Aorta (tissue), 5 donors: ENCODE data around the gene TRABD2B. TPM values are rescaled to one million over a fixed set of nuclear protein-coding genes. Genes with fewer than 3 reads are reported as not detected.

ENCODE experiments used
- ATAC-seq: fragments of 200-7000 bp; cut with Tn5 transposase; one replicate; pipeline ENCODE4 v1.9.1; 2022; ENCODE audit warnings: moderate library complexity; ENCODE audit not compliant: low FRiP score
- DNase-seq, 2 donors: peaks; one replicate each; pipeline ENCODE4 v3.0.0-alpha.2; 2020
- H3K27ac ChIP-seq, 2 donors: one replicate each; pipeline ENCODE4 v1.5.1; 2013; ENCODE audit warnings: low read length in 2 of 2, mild to moderate bottlenecking in 2 of 2, moderate library complexity in 2 of 2, control low read depth in 1 of 2, inconsistent platforms in 1 of 2, low read depth in 1 of 2
- H3K27me3 ChIP-seq, 2 donors: one replicate each; pipeline ENCODE4 v1.6.1; 2013; ENCODE audit warnings: control low read depth in 1 of 2, low read length in 1 of 2, mild to moderate bottlenecking in 1 of 2, moderate library complexity in 1 of 2; ENCODE audit not compliant: insufficient read depth in 2 of 2, control insufficient read depth in 1 of 2
- H3K36me3 ChIP-seq, 2 donors: one replicate each; pipeline ENCODE4 v1.6.1; 2013; ENCODE audit warnings: control low read depth in 1 of 2, low read length in 1 of 2, mild to moderate bottlenecking in 1 of 2; ENCODE audit not compliant: insufficient read depth in 2 of 2, control insufficient read depth in 1 of 2
- H3K4me1 ChIP-seq, 2 donors: one replicate each; pipeline ENCODE4 v1.6.1; 2013; ENCODE audit warnings: low read length in 2 of 2, control low read depth in 1 of 2, mild to moderate bottlenecking in 1 of 2, moderate library complexity in 1 of 2; ENCODE audit not compliant: insufficient read depth in 2 of 2, control insufficient read depth in 1 of 2
- H3K4me3 ChIP-seq, 2 donors: one replicate each; pipeline ENCODE4 v1.5.1; 2013; ENCODE audit warnings: low read length in 2 of 2, control low read depth in 1 of 2, mild to moderate bottlenecking in 1 of 2
- H3K9me3 ChIP-seq: one replicate; pipeline ENCODE4 v1.6.1; 2013; ENCODE audit warnings: mild to moderate bottlenecking, low read length; ENCODE audit not compliant: control insufficient read depth
- WGBS, 2 donors: extraction: QIAGEN DNeasy Blood & Tissue Kit; methylation state at CpG; one replicate each; pipeline ENCODE4 v1.1.7; 2013; 5-methylcytosine and 5-hydroxymethylcytosine counted together
- intact Hi-C, 2 donors: fragments of 100-400 bp; cut with DNase I; formaldehyde crosslinking; loops; one replicate each; pipeline versions ENCODE4 v1.14.2 to v1.15.0; 2022
- polyA plus RNA-seq, 2 donors: library from polyadenylated mRNA; stranded (reverse); fragments of 200-250 nt; gene quantifications; one replicate each; pipeline ENCODE4 v1.2.3, GENCODE V29; 2013
- total RNA-seq, 2 donors: library from RNA; stranded (reverse); fragmentation: NEBNext Ultra II Directional; extraction: Animal tissue kit (Norgen Biotek cat#: 25700); gene quantifications; one replicate each; pipeline ENCODE4 v1.2.1, GENCODE V29; 2021
- donor health status: healthy with polysubstance abuse.
- donor health status: Bipolar disorder and iron deficiency.
- donor health status: DM: no; HTN: no; CAD: no.
- donor health status: DM: no; HTN: no; CAD: no.
- donor health status: DM: yes; HTN: yes; CAD: no.

Gene TRABD2B
- total and polyA plus RNA-seq, 4 donors = 6.0 to 13.3 (median 8.5) TPM

- Histone ChIP-seq H3K4me3 (no peak overlapping the region), H3K9me3 (no peaks in the 10 kb centered on the region), H3K27ac (no peak overlapping the region), H3K36me3 (no peaks in the 10 kb centered on the region), H3K4me1 (no peaks in the 10 kb centered on the region), H3K27me3 (no peaks in the 10 kb centered on the region)
- WGBS, 2 donors = 76 to 77% methylated on average over 13 of the region's 13 CpGs
- intact Hi-C loops = no loop called here
- no peak for ATAC-seq
- peak in 1 of 2 donors; percentile 62 for DNase-seq
Observed at GRCh38 chr1:47724432-47724999, 272.7 kb downstream of the TRABD2B start.

DNA sequence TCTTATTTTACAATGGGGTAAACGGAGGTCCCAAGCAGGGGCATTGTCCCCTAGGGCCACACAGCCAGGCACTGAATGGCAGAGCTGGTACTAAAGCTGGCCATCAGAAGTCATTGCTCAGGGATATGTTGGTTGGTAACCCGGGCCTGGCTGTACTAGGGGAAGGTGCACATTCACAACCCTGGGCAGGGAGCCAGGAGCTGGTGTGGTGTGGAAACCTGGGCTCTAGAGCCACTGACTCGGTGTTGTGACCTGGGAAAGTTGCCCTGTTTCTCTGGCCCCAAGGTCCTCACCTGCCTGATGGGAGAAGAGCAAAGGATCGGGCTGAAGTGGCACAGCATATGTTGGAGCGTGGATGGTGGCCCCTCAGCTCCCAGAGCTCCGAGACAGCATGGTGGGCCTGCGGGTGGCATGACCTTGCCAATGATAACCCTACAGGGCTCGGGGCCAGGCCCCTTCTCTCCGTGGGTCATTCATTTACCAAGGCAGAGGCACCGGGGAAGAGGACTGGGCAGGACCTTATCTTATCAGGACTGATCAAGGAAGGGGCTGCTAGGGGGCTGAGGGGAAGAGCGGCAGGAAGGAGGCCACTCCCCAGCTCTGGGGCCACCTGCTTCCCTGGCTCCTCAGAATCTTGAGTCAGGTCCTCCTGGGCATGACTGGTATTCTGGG lies 274.1 kb downstream of the TRABD2B start:
- peak in 1 of 2 donors; percentile 67 for DNase-seq
- H3K27me3 ChIP-seq = no peaks in the 10 kb centered on the region
- no peaks in the 10 kb centered on the region for H3K9me3 ChIP-seq
- H3K4me3 ChIP-seq = no peak overlapping the region
- WGBS, 2 donors = 93 to 94% methylated on average over 11 of the region's 11 CpGs
- no peak overlapping the region for H3K27ac ChIP-seq
- intact Hi-C loops = no loop called here
- no peak for ATAC-seq
- no peaks in the 10 kb centered on the region for H3K4me1 ChIP-seq
- H3K36me3 ChIP-seq = no peaks in the 10 kb centered on the region

GRCh38 chr1:47722101-47722500 lies 275.1 kb downstream of the TRABD2B start:
- Histone ChIP-seq H3K9me3 (no peaks in the 10 kb centered on the region), H3K4me3 (no peak overlapping the region), H3K27me3 (no peaks in the 10 kb centered on the region), H3K4me1 (no peaks in the 10 kb centered on the region), H3K36me3 (no peaks in the 10 kb centered on the region), H3K27ac (no peak overlapping the region)
- peak in 1 of 2 donors; percentile 44 for DNase-seq
- 94 to 97% methylated on average over 8 of the region's 8 CpGs for WGBS, 2 donors
- intact Hi-C loops = no loop called here
- no peak for ATAC-seq

GRCh38 chr1:47720111-47720510 lies 277.1 kb downstream of the TRABD2B start:
- no peaks in the 10 kb centered on the region for H3K36me3 ChIP-seq
- WGBS, 2 donors = 90 to 96% methylated on average over 4 of the region's 4 CpGs
- H3K4me3 ChIP-seq = no peak overlapping the region
- H3K4me1 ChIP-seq = no peaks in the 10 kb centered on the region
- H3K27ac ChIP-seq = no peak overlapping the region
- H3K9me3 ChIP-seq = no peaks in the 10 kb centered on the region
- DNase-seq = peak in 1 of 2 donors; percentile 51
- ATAC-seq = no peak
- no peaks in the 10 kb centered on the region for H3K27me3 ChIP-seq
- intact Hi-C loops = no loop called here

- Histone ChIP-seq H3K4me3 (no peak overlapping the region), H3K27me3 (no peaks in the 10 kb centered on the region), H3K9me3 (no peaks in the 10 kb centered on the region), H3K4me1 (no peaks in the 10 kb centered on the region), H3K36me3 (no peaks in the 10 kb centered on the region), H3K27ac (no peak overlapping the region)
- DNase-seq (no peak), ATAC-seq (no peak)
- intact Hi-C loops = no loop called here
Observed at GRCh38 chr1:47717341-47717740, 279.8 kb downstream of the TRABD2B start.

DNA sequence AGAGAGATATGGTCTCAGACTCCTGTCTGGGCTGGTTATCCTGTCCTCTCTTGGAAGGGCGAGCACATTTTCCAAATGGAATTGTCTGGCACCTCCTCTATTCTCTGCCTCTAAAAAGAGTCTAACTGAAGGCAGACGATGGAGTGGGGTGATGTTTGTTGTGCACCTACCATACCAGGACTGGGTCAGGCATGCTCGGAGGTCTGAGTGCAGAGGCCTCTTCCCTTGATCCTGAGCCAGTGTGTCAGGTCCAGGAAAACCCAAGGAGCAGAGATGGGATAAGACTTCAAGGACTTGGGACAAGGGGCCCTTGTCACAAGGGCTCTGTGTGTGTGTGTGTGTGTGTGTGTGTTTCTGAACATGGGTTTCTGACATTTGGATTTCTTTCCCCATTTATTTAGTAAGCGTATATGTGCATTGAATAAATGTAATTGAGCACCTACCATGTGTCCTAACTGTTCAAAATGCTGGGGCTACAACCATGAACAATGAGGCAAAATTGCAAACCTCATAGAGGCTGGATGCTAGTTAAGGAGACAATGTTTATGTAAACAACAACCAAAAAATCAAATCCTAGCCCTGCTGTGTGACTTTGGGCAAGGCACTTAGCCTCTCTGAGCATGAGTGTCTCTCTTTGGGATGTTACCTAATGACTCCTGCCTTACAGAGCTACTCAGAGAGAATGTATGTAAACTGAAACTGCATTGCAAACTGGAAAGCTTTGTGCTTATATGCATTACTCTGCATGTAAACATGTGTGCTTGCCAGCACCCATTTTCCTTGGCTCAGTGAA lies 283.0 kb downstream of the TRABD2B start:
- ATAC-seq (no peak), DNase-seq (no peak)
- H3K4me1 ChIP-seq = no peaks in the 10 kb centered on the region
- WGBS, 2 donors = 91 to 92% methylated on average over 4 of the region's 4 CpGs
- no peaks in the 10 kb centered on the region for H3K27me3 ChIP-seq
- intact Hi-C loops = loop anchor here in 1 of 2 donors (5.0 kb wide), 2 partner anchors 207 to 537 kb away; no protein-coding TSS in a partner anchor
- H3K36me3 ChIP-seq = no peaks in the 10 kb centered on the region
- H3K9me3 ChIP-seq = no peaks in the 10 kb centered on the region
- no peak overlapping the region for H3K4me3 ChIP-seq
- H3K27ac ChIP-seq = no peak overlapping the region

DNA sequence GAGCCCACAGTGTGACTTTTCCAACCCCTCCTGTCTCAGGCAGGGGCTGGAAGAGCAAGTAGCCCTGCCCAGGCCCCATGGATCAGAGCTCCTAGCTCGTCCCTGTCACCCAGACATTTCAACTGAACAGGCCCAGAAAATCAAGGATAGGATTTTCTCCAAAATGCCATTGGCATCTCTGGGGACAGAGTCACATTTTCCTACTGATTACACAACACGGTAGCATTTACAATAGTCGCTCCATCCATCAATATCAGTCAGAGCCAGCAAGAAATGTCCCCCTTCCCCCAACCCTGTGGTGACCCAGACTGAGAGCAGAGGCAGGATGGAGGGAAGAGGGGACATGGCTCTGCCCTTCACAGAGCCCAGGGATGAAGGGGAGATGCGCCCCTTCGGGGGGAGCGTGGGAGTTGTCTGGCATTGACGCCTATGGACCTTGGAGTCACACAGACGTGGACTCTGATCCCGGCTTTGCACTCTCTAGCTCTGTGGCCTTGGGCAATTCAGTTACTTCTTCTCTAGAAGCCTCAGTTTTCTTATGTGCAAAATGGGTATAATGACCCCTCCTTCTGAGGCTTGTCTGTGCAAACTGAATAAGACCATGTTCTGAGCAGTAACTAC lies 283.7 kb downstream of the TRABD2B start:
- Histone ChIP-seq H3K9me3 (no peaks in the 10 kb centered on the region), H3K27me3 (no peaks in the 10 kb centered on the region), H3K27ac (no peak overlapping the region), H3K4me3 (no peak overlapping the region), H3K36me3 (no peaks in the 10 kb centered on the region), H3K4me1 (no peaks in the 10 kb centered on the region)
- 79 to 81% methylated on average over 9 of the region's 9 CpGs for WGBS, 2 donors
- intact Hi-C loops = loop anchor here in 1 of 2 donors (5.0 kb wide), 2 partner anchors 206 to 536 kb away; no protein-coding TSS in a partner anchor
- DNase-seq (no peak), ATAC-seq (no peak)

DNA sequence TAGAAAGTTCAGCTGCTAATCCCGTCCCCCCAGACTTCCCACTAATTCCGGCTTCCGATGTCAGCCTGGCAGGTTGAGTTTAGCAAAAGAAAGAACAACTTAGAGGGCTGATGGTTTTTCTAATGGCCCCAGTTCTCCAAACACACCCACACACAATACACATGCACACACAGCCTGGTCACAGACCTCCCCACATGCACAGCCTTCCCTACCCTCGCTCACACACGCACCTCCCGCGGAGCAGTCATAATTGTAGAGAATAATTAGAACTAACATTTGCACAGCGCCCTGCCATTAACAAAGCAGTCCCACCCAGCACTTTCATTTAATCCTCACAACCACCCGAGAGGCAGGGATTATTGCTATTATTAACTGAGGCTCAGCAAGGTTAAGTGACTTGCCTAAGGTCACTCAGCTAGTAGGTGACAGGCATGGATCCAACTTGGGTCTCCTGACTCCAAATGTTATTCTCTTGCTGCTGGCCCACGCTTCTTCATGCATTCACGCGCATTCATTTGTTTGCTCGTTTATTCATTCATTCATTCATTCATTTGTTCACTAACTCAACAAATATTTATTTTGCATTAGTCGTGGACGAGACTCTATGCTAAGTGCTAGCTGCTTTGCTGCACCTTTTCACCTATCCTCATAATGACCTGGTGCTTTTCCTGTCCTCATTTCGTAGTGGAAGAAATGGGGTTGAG lies 284.4 kb downstream of the TRABD2B start:
- DNase-seq (no peak), ATAC-seq (no peak)
- intact Hi-C loops = loop anchor here in 1 of 2 donors (5.0 kb wide), 2 partner anchors 205 to 535 kb away; no protein-coding TSS in a partner anchor
- Histone ChIP-seq H3K9me3 (no peaks in the 10 kb centered on the region), H3K27ac (no peak overlapping the region), H3K27me3 (no peaks in the 10 kb centered on the region), H3K4me3 (no peak overlapping the region), H3K4me1 (no peaks in the 10 kb centered on the region), H3K36me3 (no peaks in the 10 kb centered on the region)
- WGBS, 2 donors = 91 to 92% methylated on average over 16 of the region's 16 CpGs
